K562 (cell line): ENCODE results near the gene NAE1. TPM values are rescaled to one million over a fixed set of nuclear protein-coding genes. Genes with fewer than 3 reads are reported as not detected.
A peak's percentile ranks its signal among the peaks of the same experiment; 100 is the strongest.

ENCODE experiments used
- CBFA2T2 ChIP-seq: fragments of 450-650 bp; conservative IDR thresholded peaks from 2 replicates; pipeline ENCODE4 v1.6.1; 2017; ENCODE audit warnings: mild to moderate bottlenecking
- CBX5 ChIP-seq: IDR thresholded peaks from 2 replicates; pipeline ENCODE4 v1.6.1; 2014; ENCODE audit warnings: low read depth, borderline replicate concordance
- FOXA1 ChIP-seq: fragments of 450-650 bp; IDR thresholded peaks from 2 replicates; pipeline ENCODE4 v1.6.1; 2016; ENCODE audit warnings: mild to moderate bottlenecking, borderline replicate concordance
- HDAC8 ChIP-seq: fragments of 450-650 bp; IDR thresholded peaks from 2 replicates; pipeline ENCODE4 v1.6.1; 2016; ENCODE audit warnings: mild to moderate bottlenecking, missing genetic modification characterization, moderate library complexity, missing compliant biosample characterization
- KAT8 ChIP-seq: fragments of 450-650 bp; IDR thresholded peaks from 2 replicates; pipeline ENCODE4 v1.6.1; 2016; ENCODE audit warnings: low read depth, mild to moderate bottlenecking
- KHSRP ChIP-seq: fragments of 450-650 bp; IDR thresholded peaks from 2 replicates; pipeline ENCODE4 v1.6.1; 2017
- MEIS2 ChIP-seq: fragments of 450-650 bp; IDR thresholded peaks from 2 replicates; pipeline ENCODE4 v1.6.1; 2014; ENCODE audit warnings: mild to moderate bottlenecking; ENCODE audit not compliant: partially characterized antibody
- MTA1 ChIP-seq: fragments of 450-650 bp; IDR thresholded peaks from 2 replicates; pipeline ENCODE4 v1.6.1; 2017; ENCODE audit warnings: borderline replicate concordance
- NFRKB ChIP-seq: fragments of 450-650 bp; IDR thresholded peaks from 2 replicates; pipeline ENCODE4 v1.6.1; 2016; ENCODE audit warnings: low read depth
- PHF8 ChIP-seq: fragments of 200-600 bp; sonication (generic); IDR thresholded peaks from 2 replicates; pipeline ENCODE4 v1.6.1; 2012; ENCODE audit warnings: mixed run types, mild to moderate bottlenecking, inconsistent platforms, low read length, moderate library complexity, borderline replicate concordance
- PPARD ChIP-seq: fragments of 250-450 bp; sonication (Bioruptor Pico); IDR thresholded peaks from 2 replicates; pipeline ENCODE4 v1.8.0; 2022; ENCODE audit warnings: inconsistent platforms, mild to moderate bottlenecking, moderate library complexity
- RBM14 ChIP-seq: fragments of 200-400 bp; formaldehyde crosslinking; IDR thresholded peaks from 2 replicates; pipeline ENCODE4 v1.6.1; 2018; ENCODE audit warnings: low read depth, mild to moderate bottlenecking, low read length, moderate library complexity, borderline replicate concordance; ENCODE audit not compliant: insufficient read depth
- ZNF124 ChIP-seq: sonication (generic); formaldehyde crosslinking; IDR thresholded peaks from 2 replicates; pipeline ENCODE4 v1.8.1; 2022; ENCODE audit warnings: missing genetic modification reagents
- ZNF134 ChIP-seq: fragments of 250-450 bp; sonication (Bioruptor Pico); conservative IDR thresholded peaks from 2 replicates; pipeline ENCODE4 v1.4.0; 2020
- ZNF282 ChIP-seq: sonication (generic); formaldehyde crosslinking; IDR thresholded peaks from 2 replicates; pipeline ENCODE4 v1.8.1; 2023; ENCODE audit warnings: missing genetic modification reagents
- ZNF436 ChIP-seq: fragments of 250-450, 450-650 bp; sonication (Bioruptor Pico); formaldehyde crosslinking; IDR thresholded peaks from 2 replicates; pipeline ENCODE4 v1.7.0; 2020; ENCODE audit warnings: mild to moderate bottlenecking
- ZNF780A ChIP-seq: fragments of 250-450 bp; sonication (Bioruptor Pico); IDR thresholded peaks from 2 replicates; pipeline ENCODE4 v1.5.0; 2021; ENCODE audit warnings: mild to moderate bottlenecking
- polyA plus RNA-seq, 8 experiments: library from polyadenylated mRNA; depleted of rRNA in 4 of 8; stranded (reverse) in 5 of 8; unstranded in 3 of 8; fragments of >200 nt; fragmentation: Nextera tagmentation in 2 of 8; fragmentation: Illumina TruSeq in 1 of 8; extraction: Ambion mirVana in 2 of 8; extraction: Trizol in 1 of 8; gene quantifications; 2 replicates each; pipeline versions ENCODE4 v1.2.1 to v1.2.3, GENCODE V29; 2011 to 2014; ENCODE audit warnings: inconsistent platforms in 1 of 8, missing spikeins in 1 of 8
- total RNA-seq, 7 experiments: library from RNA; depleted of rRNA in 6 of 7; stranded (reverse); fragments of >200 nt in 6 of 7; fragmentation: Illumina TruSeq in 2 of 7; extraction: Trizol in 2 of 7; gene quantifications; 2 replicates each; pipeline versions ENCODE4 v1.2.1 to v1.2.3, GENCODE V29; 2011 to 2021; ENCODE audit warnings: low replicate concordance in 1 of 7
- TF ChIP-seq, protein P1 (sequence below): fragments of 250-450 bp; sonication (Bioruptor Pico); IDR thresholded peaks from 2 replicates; pipeline ENCODE4 v1.8.0; 2022; ENCODE audit warnings: inconsistent platforms
- TF ChIP-seq, protein P2 (sequence below), 2 experiments: fragments of 450-650 bp in 1 of 2; sonication (generic) in 1 of 2; formaldehyde crosslinking in 1 of 2; IDR thresholded peaks in 1 of 2; conservative IDR thresholded peaks in 1 of 2; 2 replicates each; pipeline versions ENCODE4 v1.6.1 to v1.8.1; 2016 to 2023; ENCODE audit warnings: mild to moderate bottlenecking in 2 of 2, moderate library complexity in 2 of 2, inconsistent platforms in 1 of 2, missing genetic modification reagents in 1 of 2
- TF ChIP-seq, protein P3 (sequence below): sonication (generic); formaldehyde crosslinking; IDR thresholded peaks from 2 replicates; pipeline ENCODE4 v1.8.1; 2023; ENCODE audit warnings: missing genetic modification reagents, mild to moderate bottlenecking, borderline replicate concordance

Gene NAE1
- total and polyA plus RNA-seq, 9 of the 15 experiments (the other 6 are each of a cell fraction or from before 2014, with no cell fraction given): 165 to 294 (median 230) TPM

DNA sequence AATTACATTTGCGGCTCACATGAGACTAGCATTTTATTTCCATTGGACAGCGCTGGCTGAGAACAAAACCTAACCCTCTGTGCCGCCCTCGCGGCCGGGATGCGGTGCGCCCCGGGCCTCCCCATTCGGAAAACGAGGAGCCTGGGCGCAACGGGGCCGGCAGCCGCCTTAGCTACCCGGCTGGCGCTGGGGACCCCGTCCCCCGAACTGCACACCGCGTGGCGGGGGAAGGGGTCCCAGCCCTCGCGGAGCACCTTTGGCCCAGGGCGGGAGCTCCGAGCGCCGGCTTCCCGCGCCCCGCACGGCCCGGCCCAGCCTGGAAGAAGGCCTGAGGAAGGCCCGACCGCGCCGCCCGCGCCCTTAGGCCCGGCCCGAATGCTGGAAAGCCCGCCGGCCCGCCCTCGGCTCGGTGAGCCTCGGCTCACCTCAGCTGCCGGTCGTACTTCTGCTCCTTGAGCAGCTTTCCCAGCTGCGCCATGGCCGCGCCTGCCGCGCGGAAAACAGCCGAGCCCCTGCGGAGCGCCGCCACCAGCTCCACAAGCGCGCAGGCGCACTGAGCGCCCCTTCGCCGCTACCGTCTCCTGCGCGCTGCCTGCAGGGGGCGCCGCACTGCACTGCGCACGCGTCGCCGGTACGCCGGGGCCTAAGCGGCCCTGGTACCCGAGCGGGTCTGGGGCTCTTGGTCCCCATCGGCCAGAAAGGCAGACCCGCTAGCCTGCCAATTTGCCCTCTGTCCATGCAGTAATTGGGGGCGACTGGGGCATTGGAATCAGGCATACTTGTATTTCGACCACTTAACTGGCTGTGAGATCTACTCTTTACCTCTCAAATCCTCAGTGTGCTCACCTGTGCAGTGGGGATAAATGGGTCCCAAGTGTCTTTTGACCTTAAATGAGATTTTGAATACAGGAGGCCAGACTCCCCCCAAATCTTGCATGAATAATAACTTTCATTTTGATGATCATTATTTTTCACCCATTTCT lies at the start of gene NAE1 (continued):
- TF ChIP-seq ZNF124 (CRISPR knock-in tag) (no peak), RBM14 (0 out of 2 replicates have a peak, but pooled peaks have one; percentile 71), PPARD (CRISPR knock-in tag) (no peak), PHF8 (peak; percentile 98), CBFA2T2 (no peak), MTA1 (peak; percentile 40; the same call in 1 of the 2 replicates), MEIS2 (peak; percentile 85), KHSRP (no peak), ZNF282 (CRISPR knock-in tag) (no peak), KAT8 (no peak), CBX5 (0 out of 2 replicates have a peak, but pooled peaks have one; percentile 10), FOXA1 (no peak), ZNF780A (no peak), ZNF134 (no peak), HDAC8 (tag) (no peak), ZNF436 (CRISPR knock-in tag) (no peak), NFRKB (0 out of 2 replicates have a peak, but pooled peaks have one; percentile 54)
- TF ChIP-seq, protein P1, sequence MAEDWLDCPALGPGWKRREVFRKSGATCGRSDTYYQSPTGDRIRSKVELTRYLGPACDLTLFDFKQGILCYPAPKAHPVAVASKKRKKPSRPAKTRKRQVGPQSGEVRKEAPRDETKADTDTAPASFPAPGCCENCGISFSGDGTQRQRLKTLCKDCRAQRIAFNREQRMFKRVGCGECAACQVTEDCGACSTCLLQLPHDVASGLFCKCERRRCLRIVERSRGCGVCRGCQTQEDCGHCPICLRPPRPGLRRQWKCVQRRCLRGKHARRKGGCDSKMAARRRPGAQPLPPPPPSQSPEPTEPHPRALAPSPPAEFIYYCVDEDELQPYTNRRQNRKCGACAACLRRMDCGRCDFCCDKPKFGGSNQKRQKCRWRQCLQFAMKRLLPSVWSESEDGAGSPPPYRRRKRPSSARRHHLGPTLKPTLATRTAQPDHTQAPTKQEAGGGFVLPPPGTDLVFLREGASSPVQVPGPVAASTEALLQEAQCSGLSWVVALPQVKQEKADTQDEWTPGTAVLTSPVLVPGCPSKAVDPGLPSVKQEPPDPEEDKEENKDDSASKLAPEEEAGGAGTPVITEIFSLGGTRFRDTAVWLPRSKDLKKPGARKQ (CRISPR knock-in tag): no peak
- TF ChIP-seq, protein P2, sequence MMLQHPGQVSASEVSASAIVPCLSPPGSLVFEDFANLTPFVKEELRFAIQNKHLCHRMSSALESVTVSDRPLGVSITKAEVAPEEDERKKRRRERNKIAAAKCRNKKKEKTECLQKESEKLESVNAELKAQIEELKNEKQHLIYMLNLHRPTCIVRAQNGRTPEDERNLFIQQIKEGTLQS (IDR thresholded peaks at IDR 0.05): no peak
- TF ChIP-seq, protein P2 (CRISPR knock-in tag; conservative IDR thresholded peaks at IDR 0.05): no peak
- TF ChIP-seq, protein P3, sequence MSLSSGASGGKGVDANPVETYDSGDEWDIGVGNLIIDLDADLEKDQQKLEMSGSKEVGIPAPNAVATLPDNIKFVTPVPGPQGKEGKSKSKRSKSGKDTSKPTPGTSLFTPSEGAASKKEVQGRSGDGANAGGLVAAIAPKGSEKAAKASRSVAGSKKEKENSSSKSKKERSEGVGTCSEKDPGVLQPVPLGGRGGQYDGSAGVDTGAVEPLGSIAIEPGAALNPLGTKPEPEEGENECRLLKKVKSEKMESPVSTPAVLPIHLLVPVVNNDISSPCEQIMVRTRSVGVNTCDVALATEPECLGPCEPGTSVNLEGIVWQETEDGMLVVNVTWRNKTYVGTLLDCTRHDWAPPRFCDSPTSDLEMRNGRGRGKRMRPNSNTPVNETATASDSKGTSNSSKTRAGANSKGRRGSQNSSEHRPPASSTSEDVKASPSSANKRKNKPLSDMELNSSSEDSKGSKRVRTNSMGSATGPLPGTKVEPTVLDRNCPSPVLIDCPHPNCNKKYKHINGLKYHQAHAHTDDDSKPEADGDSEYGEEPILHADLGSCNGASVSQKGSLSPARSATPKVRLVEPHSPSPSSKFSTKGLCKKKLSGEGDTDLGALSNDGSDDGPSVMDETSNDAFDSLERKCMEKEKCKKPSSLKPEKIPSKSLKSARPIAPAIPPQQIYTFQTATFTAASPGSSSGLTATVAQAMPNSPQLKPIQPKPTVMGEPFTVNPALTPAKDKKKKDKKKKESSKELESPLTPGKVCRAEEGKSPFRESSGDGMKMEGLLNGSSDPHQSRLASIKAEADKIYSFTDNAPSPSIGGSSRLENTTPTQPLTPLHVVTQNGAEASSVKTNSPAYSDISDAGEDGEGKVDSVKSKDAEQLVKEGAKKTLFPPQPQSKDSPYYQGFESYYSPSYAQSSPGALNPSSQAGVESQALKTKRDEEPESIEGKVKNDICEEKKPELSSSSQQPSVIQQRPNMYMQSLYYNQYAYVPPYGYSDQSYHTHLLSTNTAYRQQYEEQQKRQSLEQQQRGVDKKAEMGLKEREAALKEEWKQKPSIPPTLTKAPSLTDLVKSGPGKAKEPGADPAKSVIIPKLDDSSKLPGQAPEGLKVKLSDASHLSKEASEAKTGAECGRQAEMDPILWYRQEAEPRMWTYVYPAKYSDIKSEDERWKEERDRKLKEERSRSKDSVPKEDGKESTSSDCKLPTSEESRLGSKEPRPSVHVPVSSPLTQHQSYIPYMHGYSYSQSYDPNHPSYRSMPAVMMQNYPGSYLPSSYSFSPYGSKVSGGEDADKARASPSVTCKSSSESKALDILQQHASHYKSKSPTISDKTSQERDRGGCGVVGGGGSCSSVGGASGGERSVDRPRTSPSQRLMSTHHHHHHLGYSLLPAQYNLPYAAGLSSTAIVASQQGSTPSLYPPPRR (CRISPR knock-in tag): no peak
